ENCODE results near the gene SYNC.
"Not testable (repeated sequence)": the region's sequence is repeated elsewhere in the genome, so short reads cannot be mapped to it uniquely, and the experiment has no call there.

Gene SYNC

DNA sequence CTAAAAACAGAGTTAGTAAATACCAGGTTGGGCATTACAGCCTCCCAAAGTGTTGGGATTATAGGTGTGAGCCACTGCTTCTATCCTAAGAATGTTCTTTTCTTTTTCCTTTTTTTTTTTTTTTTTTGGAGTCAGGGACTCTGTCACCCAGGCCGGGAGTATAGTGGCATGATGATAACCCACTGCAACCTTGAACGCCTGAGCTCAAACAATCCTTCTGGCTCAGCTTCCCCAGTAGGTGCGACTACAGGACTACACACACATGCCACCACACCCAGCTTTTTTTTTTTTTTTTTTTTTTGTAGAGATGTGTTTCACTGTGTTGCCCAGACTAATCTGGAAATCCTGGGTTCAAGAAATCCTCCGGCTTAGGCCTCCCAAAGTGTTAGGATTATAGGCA, 58.1 kb downstream of the SYNC start:
- Histone ChIP-seq H3K79me1 (ENCODE audit: low read depth, low read length) (peaks cover 5% of the 10 kb centered on the region), H3K18ac (ENCODE audit: low read length) (no peak overlapping the region), H3K4me2 (ENCODE audit: insufficient read depth, low read length, poor library complexity, severe bottlenecking) (no peak overlapping the region), H3K27me3 (ENCODE audit: control insufficient read depth in 3 of 3, insufficient read depth in 3 of 3, low read depth in 1 of 3, low read length in 3 of 3) (no peaks in the 10 kb centered on the region), H3K4me3 (ENCODE audit: low read length in 2 of 2) (no peak overlapping the region), H2BK120ac (ENCODE audit: low read depth, low read length) (no peak overlapping the region), H2AFZ (ENCODE audit: low read length) (no peak overlapping the region), H4K8ac (ENCODE audit: low read depth, low read length) (no peak overlapping the region), H3K36me3 (replicated peaks in 1 of 2; ENCODE audit: control insufficient read depth in 2 of 2, insufficient read depth in 2 of 2, low read length in 2 of 2) (peaks cover 0 to 33% of the 10 kb centered on the region in 2 donors), H3K9ac (ENCODE audit: low read depth, low read length, poor library complexity) (no peak overlapping the region), H2BK12ac (ENCODE audit: low read length) (no peak overlapping the region), H3K4ac (ENCODE audit: low read length) (no peak overlapping the region), H2AK5ac (ENCODE audit: low read depth, low read length) (no peak overlapping the region), H3K14ac (ENCODE audit: low read length) (no peak overlapping the region), H2BK5ac (ENCODE audit: low read length) (no peak overlapping the region), H2BK15ac (ENCODE audit: low read length) (no peak overlapping the region), H4K91ac (ENCODE audit: low read depth, low read length, poor library complexity) (no peak overlapping the region), H3K4me1 (ENCODE audit: control insufficient read depth in 2 of 2, insufficient read depth in 1 of 2, low read depth in 1 of 2, low read length in 2 of 2) (no peaks in the 10 kb centered on the region), H3K27ac (replicated peaks; ENCODE audit: low read length) (no peak overlapping the region), H3K9me3 (replicated peaks in 1 of 2; ENCODE audit: control insufficient read depth in 2 of 2, insufficient read depth in 1 of 2, low read depth in 1 of 2, low read length in 2 of 2) (peaks cover 0 to 11% of the 10 kb centered on the region in 2 donors), H3K23ac (ENCODE audit: low read depth, low read length, poor library complexity) (no peak overlapping the region)
- DNase-seq (ENCODE audit: low spot score) = no peak
- no CpG with 5 or more reads among the region's 4 CpGs for WGBS, 2 donors (ENCODE audit: extremely low coverage in 2 of 2, insufficient read length in 2 of 2, insufficient replicate concordance in 1 of 2)

DNA sequence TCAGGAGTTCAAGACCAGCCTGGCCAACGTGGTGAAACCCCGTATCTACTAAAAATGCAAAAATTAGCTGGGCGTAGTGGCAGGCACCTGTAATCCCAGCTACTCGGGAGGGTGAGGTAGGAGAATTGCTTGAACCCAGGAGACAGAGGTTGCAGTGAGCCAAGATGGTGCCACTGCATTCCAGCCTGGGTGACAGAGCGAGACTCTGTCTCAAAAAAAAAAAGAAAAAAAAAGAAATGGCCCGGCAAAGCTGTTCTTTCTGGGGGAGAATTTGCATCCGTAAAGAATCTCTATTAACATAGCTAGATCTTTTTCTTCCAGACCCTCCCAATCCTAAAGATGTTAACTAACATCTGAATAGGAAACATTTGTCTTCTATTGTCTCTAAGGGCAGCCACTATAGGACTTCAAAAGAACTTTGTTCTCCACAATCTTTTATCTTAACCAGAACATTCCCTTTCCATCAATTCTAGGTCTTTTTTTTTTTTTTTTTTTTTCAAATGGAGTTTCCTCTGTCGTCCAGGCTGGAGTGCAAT, 60.2 kb downstream of the SYNC start:
- H3K79me1 ChIP-seq (ENCODE audit: low read depth, low read length); H2BK5ac ChIP-seq (ENCODE audit: low read length); H3K27me3 ChIP-seq (ENCODE audit: control insufficient read depth in 3 of 3, insufficient read depth in 3 of 3, low read depth in 1 of 3, low read length in 3 of 3); H2BK12ac ChIP-seq (ENCODE audit: low read length); H3K4me2 ChIP-seq (ENCODE audit: insufficient read depth, low read length, poor library complexity, severe bottlenecking); H2AK5ac ChIP-seq (ENCODE audit: low read depth, low read length); H3K18ac ChIP-seq (ENCODE audit: low read length); H4K8ac ChIP-seq (ENCODE audit: low read depth, low read length); H2AFZ ChIP-seq (ENCODE audit: low read length); H3K14ac ChIP-seq (ENCODE audit: low read length); H3K4me1 ChIP-seq (ENCODE audit: control insufficient read depth in 2 of 2, insufficient read depth in 1 of 2, low read depth in 1 of 2, low read length in 2 of 2); H3K4me3 ChIP-seq (ENCODE audit: low read length in 2 of 2); H2BK15ac ChIP-seq (ENCODE audit: low read length); H3K27ac ChIP-seq (replicated peaks; ENCODE audit: low read length); H4K91ac ChIP-seq (ENCODE audit: low read depth, low read length, poor library complexity); H2BK120ac ChIP-seq (ENCODE audit: low read depth, low read length); H3K9ac ChIP-seq (ENCODE audit: low read depth, low read length, poor library complexity); H3K9me3 ChIP-seq (replicated peaks in 1 of 2; ENCODE audit: control insufficient read depth in 2 of 2, insufficient read depth in 1 of 2, low read depth in 1 of 2, low read length in 2 of 2); DNase-seq (ENCODE audit: low spot score); H3K4ac ChIP-seq (ENCODE audit: low read length); H3K23ac ChIP-seq (ENCODE audit: low read depth, low read length, poor library complexity): not testable (repeated sequence)
- no CpG with 5 or more reads among the region's 8 CpGs for WGBS, 2 donors (ENCODE audit: extremely low coverage in 2 of 2, insufficient read length in 2 of 2, insufficient replicate concordance in 1 of 2)
- peaks cover 0 to 37% of the 10 kb centered on the region in 2 donors for H3K36me3 ChIP-seq (replicated peaks in 1 of 2; ENCODE audit: control insufficient read depth in 2 of 2, insufficient read depth in 2 of 2, low read length in 2 of 2)

DNA sequence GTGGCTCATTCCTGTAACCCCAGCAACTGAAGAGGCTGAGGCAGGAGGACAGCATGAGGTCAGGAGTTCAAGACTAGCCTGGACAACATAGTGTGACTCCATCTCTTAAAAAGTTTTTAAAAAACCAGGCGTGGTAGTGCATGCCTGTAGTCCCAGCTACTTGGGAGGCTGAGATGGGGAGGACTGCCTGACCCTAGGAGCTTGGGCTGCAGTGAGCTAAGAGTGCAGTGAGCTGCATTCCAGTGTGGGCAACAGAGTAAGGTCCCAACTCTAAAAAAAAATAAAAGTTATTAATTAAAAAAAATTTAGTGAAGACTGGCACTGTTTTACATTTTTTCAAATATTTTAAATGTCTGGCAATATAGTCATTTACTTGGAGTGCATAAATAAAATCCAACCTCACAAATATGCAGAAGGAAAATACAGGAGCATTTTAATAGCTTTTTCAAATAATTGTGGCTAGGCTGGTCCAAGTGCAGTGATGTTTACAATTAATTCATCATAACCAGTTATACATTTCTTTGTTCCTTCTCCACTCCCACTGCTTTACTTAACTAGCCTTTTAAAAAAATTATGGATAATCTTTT, 63.0 kb downstream of the SYNC start:
- Histone ChIP-seq H3K18ac (ENCODE audit: low read length) (no peak overlapping the region), H4K91ac (ENCODE audit: low read depth, low read length, poor library complexity) (no peak overlapping the region), H2AK5ac (ENCODE audit: low read depth, low read length) (no peak overlapping the region), H3K4me2 (ENCODE audit: insufficient read depth, low read length, poor library complexity, severe bottlenecking) (no peak overlapping the region), H3K9me3 (replicated peaks in 1 of 2; ENCODE audit: control insufficient read depth in 2 of 2, insufficient read depth in 1 of 2, low read depth in 1 of 2, low read length in 2 of 2) (no peaks in the 10 kb centered on the region), H3K4me3 (ENCODE audit: low read length in 2 of 2) (no peak overlapping the region), H3K9ac (ENCODE audit: low read depth, low read length, poor library complexity) (no peak overlapping the region), H4K8ac (ENCODE audit: low read depth, low read length) (no peak overlapping the region), H3K4ac (ENCODE audit: low read length) (no peak overlapping the region), H2BK5ac (ENCODE audit: low read length) (no peak overlapping the region), H3K27ac (replicated peaks; ENCODE audit: low read length) (no peak overlapping the region), H2BK120ac (ENCODE audit: low read depth, low read length) (no peak overlapping the region), H2BK12ac (ENCODE audit: low read length) (no peak overlapping the region), H2AFZ (ENCODE audit: low read length) (no peak overlapping the region), H3K23ac (ENCODE audit: low read depth, low read length, poor library complexity) (no peak overlapping the region), H3K27me3 (ENCODE audit: control insufficient read depth in 3 of 3, insufficient read depth in 3 of 3, low read depth in 1 of 3, low read length in 3 of 3) (no peaks in the 10 kb centered on the region), H3K36me3 (replicated peaks in 1 of 2; ENCODE audit: control insufficient read depth in 2 of 2, insufficient read depth in 2 of 2, low read length in 2 of 2) (peaks cover 0 to 33% of the 10 kb centered on the region in 2 donors), H3K14ac (ENCODE audit: low read length) (no peak overlapping the region), H2BK15ac (ENCODE audit: low read length) (no peak overlapping the region), H3K4me1 (ENCODE audit: control insufficient read depth in 2 of 2, insufficient read depth in 1 of 2, low read depth in 1 of 2, low read length in 2 of 2) (peaks cover 2 to 7% of the 10 kb centered on the region in 2 donors), H3K79me1 (ENCODE audit: low read depth, low read length) (peaks cover 4% of the 10 kb centered on the region)
- DNase-seq (ENCODE audit: low spot score) = no peak
- WGBS, 2 donors (ENCODE audit: extremely low coverage in 2 of 2, insufficient read length in 2 of 2, insufficient replicate concordance in 1 of 2) = no CpG with 5 or more reads among the region's 1 CpG

DNA sequence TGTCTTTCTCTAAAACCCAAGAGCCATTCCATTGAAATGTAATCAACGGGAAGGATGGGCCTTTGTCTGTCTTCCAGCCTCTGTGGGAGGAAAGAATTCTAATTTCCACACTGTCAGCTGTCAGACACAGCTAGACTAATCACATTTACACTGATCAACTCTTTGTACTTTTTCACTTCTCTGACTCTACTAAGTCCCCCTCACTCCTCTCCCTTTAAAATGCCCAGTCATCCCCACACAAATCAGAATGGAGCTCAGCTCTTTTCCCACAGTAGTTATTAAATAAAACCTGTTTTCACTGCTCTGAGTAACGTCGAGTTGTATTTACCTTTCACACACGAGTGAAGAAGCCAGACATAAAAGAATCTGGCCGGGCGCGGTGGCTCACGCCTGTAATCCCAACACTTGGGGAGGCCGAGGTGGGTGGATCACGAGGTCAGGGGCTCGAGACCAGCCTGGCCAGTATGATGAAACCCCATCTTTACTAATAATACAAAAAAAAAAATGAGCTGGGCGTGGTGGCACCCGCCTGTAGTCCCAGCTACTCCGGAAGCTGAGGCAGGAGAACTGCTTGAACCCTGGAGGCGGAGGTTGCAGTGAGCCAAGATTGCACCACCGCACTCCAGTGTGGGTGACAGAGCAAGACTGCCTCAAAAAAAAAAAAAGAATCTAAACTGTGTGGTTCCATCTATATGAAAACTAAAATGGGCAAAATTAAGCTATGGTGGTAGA, 65.5 kb downstream of the SYNC start:
- peaks cover 2% of the 10 kb centered on the region for H3K79me1 ChIP-seq (ENCODE audit: low read depth, low read length)
- H2BK5ac ChIP-seq (ENCODE audit: low read length) = no peak overlapping the region
- no peak overlapping the region for H3K9ac ChIP-seq (ENCODE audit: low read depth, low read length, poor library complexity)
- no peak overlapping the region for H3K14ac ChIP-seq (ENCODE audit: low read length)
- no peak overlapping the region for H3K4me2 ChIP-seq (ENCODE audit: insufficient read depth, low read length, poor library complexity, severe bottlenecking)
- no CpG with 5 or more reads among the region's 16 CpGs for WGBS, 2 donors (ENCODE audit: extremely low coverage in 2 of 2, insufficient read length in 2 of 2, insufficient replicate concordance in 1 of 2)
- DNase-seq (ENCODE audit: low spot score) = peak; percentile 27
- no peak overlapping the region for H2AK5ac ChIP-seq (ENCODE audit: low read depth, low read length)
- no peak overlapping the region for H3K23ac ChIP-seq (ENCODE audit: low read depth, low read length, poor library complexity)
- H2BK15ac ChIP-seq (ENCODE audit: low read length) = no peak overlapping the region
- H4K91ac ChIP-seq (ENCODE audit: low read depth, low read length, poor library complexity) = no peak overlapping the region
- H3K4ac ChIP-seq (ENCODE audit: low read length) = no peak overlapping the region
- H3K27me3 ChIP-seq (ENCODE audit: control insufficient read depth in 3 of 3, insufficient read depth in 3 of 3, low read depth in 1 of 3, low read length in 3 of 3) = no peaks in the 10 kb centered on the region
- H3K27ac ChIP-seq (replicated peaks; ENCODE audit: low read length) = peak overlapping the region; percentile 56
- H2BK120ac ChIP-seq (ENCODE audit: low read depth, low read length) = no peak overlapping the region
- no peak overlapping the region for H4K8ac ChIP-seq (ENCODE audit: low read depth, low read length)
- H3K36me3 ChIP-seq (replicated peaks in 1 of 2; ENCODE audit: control insufficient read depth in 2 of 2, insufficient read depth in 2 of 2, low read length in 2 of 2) = peaks cover 0 to 53% of the 10 kb centered on the region in 2 donors
- H3K4me1 ChIP-seq (ENCODE audit: control insufficient read depth in 2 of 2, insufficient read depth in 1 of 2, low read depth in 1 of 2, low read length in 2 of 2) = peaks cover 2 to 7% of the 10 kb centered on the region in 2 donors
- no peak overlapping the region for H2BK12ac ChIP-seq (ENCODE audit: low read length)
- H2AFZ ChIP-seq (ENCODE audit: low read length) = no peak overlapping the region
- H3K18ac ChIP-seq (ENCODE audit: low read length) = no peak overlapping the region
- no peak overlapping the region for H3K4me3 ChIP-seq (ENCODE audit: low read length in 2 of 2)
- H3K9me3 ChIP-seq (replicated peaks in 1 of 2; ENCODE audit: control insufficient read depth in 2 of 2, insufficient read depth in 1 of 2, low read depth in 1 of 2, low read length in 2 of 2) = no peaks in the 10 kb centered on the region
